RWPE2 (cell line): ENCODE measurements around the gene SLX4.

Experiments
- ATAC-seq: fragments of 200-7000 bp; cut with Tn5 transposase; 3 replicates; pipeline ENCODE4 v1.9.1; 2021; ENCODE audit warnings: low read depth
- DNase-seq: peaks from one replicate; pipeline ENCODE4 v3.0.0-alpha.2; 2020; ENCODE audit warnings: low spot score
- H3K27ac ChIP-seq: fragments of 450-650 bp; 2 replicates; pipeline ENCODE4 v1.5.1; 2017; ENCODE audit warnings: mild to moderate bottlenecking; ENCODE audit not compliant: poor library complexity, severe bottlenecking
- H3K27me3 ChIP-seq: fragments of 250-450 bp; sonication (Bioruptor Pico); 2 replicates; pipeline ENCODE4 v1.5.1; 2021; ENCODE audit warnings: mild to moderate bottlenecking, moderate library complexity; ENCODE audit not compliant: insufficient read depth, poor library complexity, severe bottlenecking
- H3K36me3 ChIP-seq: fragments of 250-450 bp; sonication (Bioruptor Pico); 2 replicates; pipeline ENCODE4 v1.5.1; 2020; ENCODE audit warnings: low read depth, mild to moderate bottlenecking, moderate library complexity
- H3K4me1 ChIP-seq: fragments of 250-450 bp; sonication (Bioruptor Pico); 2 replicates; pipeline ENCODE4 v1.5.1; 2021; ENCODE audit warnings: mild to moderate bottlenecking, moderate library complexity; ENCODE audit not compliant: insufficient read depth, poor library complexity, severe bottlenecking
- H3K4me3 ChIP-seq: fragments of 250-450 bp; sonication (Bioruptor Pico); 2 replicates; pipeline ENCODE4 v1.5.1; 2021; ENCODE audit warnings: mild to moderate bottlenecking, moderate library complexity; ENCODE audit not compliant: severe bottlenecking
- H3K9me3 ChIP-seq: fragments of 250-450 bp; sonication (Bioruptor Pico); 2 replicates; pipeline ENCODE4 v1.5.1; 2021; ENCODE audit warnings: mild to moderate bottlenecking, moderate library complexity; ENCODE audit not compliant: severe bottlenecking
- CTCF ChIP-seq: fragments of 450-650 bp; IDR thresholded peaks from one replicate; pipeline ENCODE4 v1.5.1; 2017; ENCODE audit warnings: mild to moderate bottlenecking, moderate library complexity; ENCODE audit not compliant: poor library complexity, severe bottlenecking

SLX4 gene

GRCh38 chr16:3548445-3548844 lies 63.0 kb downstream of the SLX4 start:
- TF ChIP-seq CTCF = no peak
- Histone ChIP-seq H3K36me3 (no peaks in the 10 kb centered on the region), H3K9me3 (no peaks in the 10 kb centered on the region), H3K27ac (no peak overlapping the region), H3K27me3 (no peaks in the 10 kb centered on the region), H3K4me1 (no peaks in the 10 kb centered on the region), H3K4me3 (no peak overlapping the region)
- ATAC-seq (no peak), DNase-seq (no peak)

- H3K4me1 ChIP-seq = no peaks in the 10 kb centered on the region
- ATAC-seq (no peak), DNase-seq (no peak)
- no peaks in the 10 kb centered on the region for H3K36me3 ChIP-seq
- no peak overlapping the region for H3K27ac ChIP-seq
- no peak for TF ChIP-seq CTCF
- H3K4me3 ChIP-seq = no peak overlapping the region
- H3K9me3 ChIP-seq = no peaks in the 10 kb centered on the region
- no peaks in the 10 kb centered on the region for H3K27me3 ChIP-seq
Observed at GRCh38 chr16:3546986-3547682, 64.3 kb downstream of the SLX4 start.

- H3K4me1 ChIP-seq = no peaks in the 10 kb centered on the region
- no peaks in the 10 kb centered on the region for H3K9me3 ChIP-seq
- peaks cover 7% of the 10 kb centered on the region for H3K36me3 ChIP-seq
- H3K27me3 ChIP-seq = no peaks in the 10 kb centered on the region
- no peak overlapping the region for H3K4me3 ChIP-seq
- ATAC-seq (no peak), DNase-seq (no peak)
- TF ChIP-seq CTCF = no peak
- no peak overlapping the region for H3K27ac ChIP-seq
Observed at GRCh38 chr16:3542601-3543373, 68.6 kb downstream of the SLX4 start.

GRCh38 chr16:3541527-3542155 lies 69.8 kb downstream of the SLX4 start:
- no peaks in the 10 kb centered on the region for H3K9me3 ChIP-seq
- TF ChIP-seq CTCF = no peak
- ATAC-seq (no peak), DNase-seq (no peak)
- H3K27me3 ChIP-seq = no peaks in the 10 kb centered on the region
- peaks cover 11% of the 10 kb centered on the region for H3K36me3 ChIP-seq
- H3K27ac ChIP-seq = no peak overlapping the region
- no peaks in the 10 kb centered on the region for H3K4me1 ChIP-seq
- no peak overlapping the region for H3K4me3 ChIP-seq
